Astrocyte (in vitro differentiated cells and primary cell): Measurements from ENCODE around the gene MAGIX.

Source experiments
- CTCF ChIP-seq: IDR thresholded peaks from 2 replicates; pipeline ENCODE4 v1.5.1; 2011; ENCODE audit warnings: low read depth, mild to moderate bottlenecking, inconsistent platforms, low read length, moderate library complexity; ENCODE audit not compliant: insufficient read depth
- EZH2 ChIP-seq: IDR thresholded peaks from 2 replicates; pipeline ENCODE4 v1.6.1; 2012; ENCODE audit warnings: mild to moderate bottlenecking, low read length, inconsistent platforms; ENCODE audit not compliant: insufficient read depth

GRCh38 chrX:49147936-49148335 lies 14.6 kb upstream of the MAGIX start:
- no peak for TF ChIP-seq CTCF
- TF ChIP-seq EZH2: no peak
